ENCODE results near the gene MCRS1. TPM values are rescaled to one million over a fixed set of nuclear protein-coding genes. Genes with fewer than 3 reads are reported as not detected.

MCRS1 gene
- total RNA-seq, 4 donors from 2014 or later = 28.7 to 62.0 (median 34.6) TPM

- ATAC-seq (peak in 1 of 2 donors; percentile 26), DNase-seq (no peak)
- Histone ChIP-seq H3K27me3 (peaks cover 28 to 35% (median 35%) of the 10 kb centered on the region in 3 donors), H3K4me1 (peaks cover 8 to 14% of the 10 kb centered on the region in 2 donors), H3K4me3 (peak overlapping the region; percentile 55 to 62 (median 60)), H3K36me3 (no peaks in the 10 kb centered on the region), H3K9me3 (no peaks in the 10 kb centered on the region), H3K27ac (no peak overlapping the region)
- TF ChIP-seq, protein P1, sequence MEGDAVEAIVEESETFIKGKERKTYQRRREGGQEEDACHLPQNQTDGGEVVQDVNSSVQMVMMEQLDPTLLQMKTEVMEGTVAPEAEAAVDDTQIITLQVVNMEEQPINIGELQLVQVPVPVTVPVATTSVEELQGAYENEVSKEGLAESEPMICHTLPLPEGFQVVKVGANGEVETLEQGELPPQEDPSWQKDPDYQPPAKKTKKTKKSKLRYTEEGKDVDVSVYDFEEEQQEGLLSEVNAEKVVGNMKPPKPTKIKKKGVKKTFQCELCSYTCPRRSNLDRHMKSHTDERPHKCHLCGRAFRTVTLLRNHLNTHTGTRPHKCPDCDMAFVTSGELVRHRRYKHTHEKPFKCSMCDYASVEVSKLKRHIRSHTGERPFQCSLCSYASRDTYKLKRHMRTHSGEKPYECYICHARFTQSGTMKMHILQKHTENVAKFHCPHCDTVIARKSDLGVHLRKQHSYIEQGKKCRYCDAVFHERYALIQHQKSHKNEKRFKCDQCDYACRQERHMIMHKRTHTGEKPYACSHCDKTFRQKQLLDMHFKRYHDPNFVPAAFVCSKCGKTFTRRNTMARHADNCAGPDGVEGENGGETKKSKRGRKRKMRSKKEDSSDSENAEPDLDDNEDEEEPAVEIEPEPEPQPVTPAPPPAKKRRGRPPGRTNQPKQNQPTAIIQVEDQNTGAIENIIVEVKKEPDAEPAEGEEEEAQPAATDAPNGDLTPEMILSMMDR (IDR thresholded peaks at IDR 0.05 in 4 of 5, conservative IDR thresholded peaks at IDR 0.05 in 1 of 5) = no peak
- no peak for TF ChIP-seq POLR2A (IDR thresholded peaks at IDR 0.05)
- intact Hi-C loops (cut with DNase I; ENCODE audit: low total_unique reads) = no loop called here
- in situ Hi-C loops (cut with MboI; ENCODE audit: low sequenced_read_pairs in 4 of 4) = no loop called here
Observed at GRCh38 chr12:49537752-49538509, 30.0 kb downstream of the MCRS1 start.

DNA sequence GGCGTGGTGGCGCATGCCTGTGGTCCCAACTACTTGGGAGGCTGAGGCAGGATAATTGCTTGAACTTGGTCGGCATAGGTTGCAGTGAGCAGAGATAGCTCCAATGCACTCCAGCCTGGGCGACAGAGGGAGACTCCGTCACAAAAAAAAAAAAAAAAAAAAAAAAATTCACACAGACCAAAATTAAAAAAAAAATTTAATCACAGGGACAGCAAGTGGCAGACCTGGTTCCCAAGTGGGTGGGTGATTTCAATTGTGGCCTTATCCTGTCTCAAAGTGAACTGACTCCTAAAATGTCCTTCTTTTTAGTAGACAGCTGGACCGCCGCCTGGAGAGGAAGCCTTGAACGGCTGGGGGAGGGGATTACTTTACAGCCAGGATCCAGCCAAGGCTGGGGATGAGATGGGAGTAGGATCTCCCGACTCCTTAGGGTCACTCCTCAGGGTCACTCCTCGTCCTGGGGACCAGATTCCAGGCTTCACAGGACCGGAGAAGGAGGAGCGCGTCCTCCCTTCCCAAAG lies 30.7 kb downstream of the MCRS1 start:
- intact Hi-C loops (cut with DNase I; ENCODE audit: low total_unique reads) = no loop called here
- in situ Hi-C loops (cut with MboI; ENCODE audit: low sequenced_read_pairs in 4 of 4) = no loop called here
- H3K4me3 ChIP-seq = peak overlapping the region; percentile 55 to 62 (median 60)
- no peak overlapping the region for H3K27ac ChIP-seq
- no peak for DNase-seq
- ATAC-seq = no peak
- TF ChIP-seq, protein P1 (IDR thresholded peaks at IDR 0.05 in 4 of 5, conservative IDR thresholded peaks at IDR 0.05 in 1 of 5) = no peak
- no peak for TF ChIP-seq POLR2A (IDR thresholded peaks at IDR 0.05)
- peaks cover 8 to 14% of the 10 kb centered on the region in 2 donors for H3K4me1 ChIP-seq
- peaks cover 28 to 35% (median 35%) of the 10 kb centered on the region in 3 donors for H3K27me3 ChIP-seq
- no peaks in the 10 kb centered on the region for H3K36me3 ChIP-seq
- H3K9me3 ChIP-seq = no peaks in the 10 kb centered on the region

GRCh38 chr12:49536526-49537071 lies 31.3 kb downstream of the MCRS1 start:
- no peak for DNase-seq
- peaks cover 8 to 14% of the 10 kb centered on the region in 2 donors for H3K4me1 ChIP-seq
- H3K4me3 ChIP-seq = no peak overlapping the region
- TF ChIP-seq POLR2A (IDR thresholded peaks at IDR 0.05) = no peak
- TF ChIP-seq, protein P1 (IDR thresholded peaks at IDR 0.05 in 4 of 5, conservative IDR thresholded peaks at IDR 0.05 in 1 of 5) = no peak
- intact Hi-C loops (cut with DNase I; ENCODE audit: low total_unique reads) = no loop called here
- in situ Hi-C loops (cut with MboI; ENCODE audit: low sequenced_read_pairs in 4 of 4) = no loop called here
- peaks cover 28 to 35% (median 35%) of the 10 kb centered on the region in 3 donors for H3K27me3 ChIP-seq
- no peak overlapping the region for H3K27ac ChIP-seq
- H3K36me3 ChIP-seq = no peaks in the 10 kb centered on the region
- no peak for ATAC-seq
- H3K9me3 ChIP-seq = no peaks in the 10 kb centered on the region

DNA sequence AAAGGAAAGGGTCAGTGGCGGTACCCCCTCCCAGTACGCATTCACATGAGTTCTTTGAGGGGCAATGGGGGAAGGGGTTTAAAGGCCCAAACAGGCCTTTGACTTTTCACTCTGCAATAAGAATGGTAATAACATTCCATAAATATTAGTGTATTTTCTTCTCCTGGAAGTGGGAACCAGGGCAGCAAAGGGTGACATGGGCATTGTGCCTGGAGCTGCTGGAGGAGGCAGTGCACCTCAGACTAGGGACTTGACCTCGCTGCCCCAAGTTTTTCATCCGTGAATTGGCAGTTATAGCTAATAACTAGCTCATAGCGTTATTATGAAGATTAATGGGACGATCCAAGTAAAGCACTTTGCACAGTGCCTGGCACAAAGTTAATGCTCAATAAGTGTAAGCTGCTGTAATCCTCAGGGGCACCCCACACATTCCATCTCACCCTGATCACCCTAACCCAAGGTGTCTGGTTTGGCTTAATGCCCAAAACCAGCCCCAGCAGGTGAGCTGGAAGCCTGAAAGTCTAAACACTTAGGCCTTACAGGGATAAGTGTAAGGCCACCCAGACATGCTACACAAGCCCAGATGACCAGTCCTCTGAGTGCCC lies 31.9 kb downstream of the MCRS1 start:
- intact Hi-C loops (cut with DNase I; ENCODE audit: low total_unique reads) (no loop called here), in situ Hi-C loops (cut with MboI; ENCODE audit: low sequenced_read_pairs in 4 of 4) (no loop called here)
- ATAC-seq (peak in 1 of 2 donors; percentile 15), DNase-seq (no peak)
- TF ChIP-seq, protein P1 (IDR thresholded peaks at IDR 0.05 in 4 of 5, conservative IDR thresholded peaks at IDR 0.05 in 1 of 5) = no peak
- no peak for TF ChIP-seq POLR2A (IDR thresholded peaks at IDR 0.05)
- Histone ChIP-seq H3K4me3 (no peak overlapping the region), H3K4me1 (peaks cover 8 to 14% of the 10 kb centered on the region in 2 donors), H3K9me3 (no peaks in the 10 kb centered on the region), H3K36me3 (no peaks in the 10 kb centered on the region), H3K27ac (no peak overlapping the region), H3K27me3 (peaks cover 28 to 35% (median 35%) of the 10 kb centered on the region in 3 donors)
